K562 treated with DMSO at 1 percent for 48 hours (cell line): ENCODE data around the gene ARSK. TPM values are rescaled to one million over a fixed set of nuclear protein-coding genes. Genes with fewer than 3 reads are reported as not detected.

Experiments
- total RNA-seq: library from RNA; unstranded; fragments of 300-600 nt; gene quantifications from 2 replicates; pipeline ENCODE4 v1.2.3, GENCODE V29; 2022; ENCODE audit warnings: low replicate concordance; ENCODE audit errors: extremely low read depth

Gene ARSK
- total RNA-seq = not detected in 2 replicates

GRCh38 chr5:95554647-95555548 is at the start of gene ARSK, which contains the start of gene SKIC3:
TSS of gene ARSK (plus strand) at chr5:95555101. CDS start at chr5:95555279, 178 bp downstream.
TSS of gene SKIC3 (minus strand) at chr5:95554977. CDS start at chr5:95547150, 7,827 bp downstream.

DNA sequence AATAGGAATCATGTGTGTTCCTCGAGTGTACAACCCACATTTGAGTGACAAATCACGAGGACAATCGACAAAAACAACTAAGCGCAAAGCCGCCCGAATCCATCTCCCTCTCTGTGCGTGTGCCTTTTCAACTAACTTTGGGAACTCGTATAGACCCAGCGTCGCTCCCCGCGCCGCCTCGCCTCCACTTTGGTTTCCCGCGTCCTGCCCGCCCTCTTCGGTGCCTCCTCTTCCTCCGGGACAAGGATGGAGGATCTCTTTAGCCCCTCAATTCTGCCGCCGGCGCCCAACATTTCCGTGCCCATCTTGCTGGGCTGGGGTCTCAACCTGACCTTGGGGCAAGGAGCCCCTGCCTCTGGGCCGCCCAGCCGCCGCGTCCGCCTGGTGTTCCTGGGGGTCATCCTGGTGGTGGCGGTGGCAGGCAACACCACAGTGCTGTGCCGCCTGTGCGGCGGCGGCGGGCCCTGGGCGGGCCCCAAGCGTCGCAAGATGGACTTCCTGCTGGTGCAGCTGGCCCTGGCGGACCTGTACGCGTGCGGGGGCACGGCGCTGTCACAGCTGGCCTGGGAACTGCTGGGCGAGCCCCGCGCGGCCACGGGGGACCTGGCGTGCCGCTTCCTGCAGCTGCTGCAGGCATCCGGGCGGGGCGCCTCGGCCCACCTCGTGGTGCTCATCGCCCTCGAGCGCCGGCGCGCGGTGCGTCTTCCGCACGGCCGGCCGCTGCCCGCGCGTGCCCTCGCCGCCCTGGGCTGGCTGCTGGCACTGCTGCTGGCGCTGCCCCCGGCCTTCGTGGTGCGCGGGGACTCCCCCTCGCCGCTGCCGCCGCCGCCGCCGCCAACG is 65.3 kb downstream of the ARSK start, which contains the start of gene GPR150:
TSS of gene GPR150 (plus strand) at position 58 of the 840 bp plus-strand sequence. CDS start at position 247, 189 bp downstream.

DNA sequence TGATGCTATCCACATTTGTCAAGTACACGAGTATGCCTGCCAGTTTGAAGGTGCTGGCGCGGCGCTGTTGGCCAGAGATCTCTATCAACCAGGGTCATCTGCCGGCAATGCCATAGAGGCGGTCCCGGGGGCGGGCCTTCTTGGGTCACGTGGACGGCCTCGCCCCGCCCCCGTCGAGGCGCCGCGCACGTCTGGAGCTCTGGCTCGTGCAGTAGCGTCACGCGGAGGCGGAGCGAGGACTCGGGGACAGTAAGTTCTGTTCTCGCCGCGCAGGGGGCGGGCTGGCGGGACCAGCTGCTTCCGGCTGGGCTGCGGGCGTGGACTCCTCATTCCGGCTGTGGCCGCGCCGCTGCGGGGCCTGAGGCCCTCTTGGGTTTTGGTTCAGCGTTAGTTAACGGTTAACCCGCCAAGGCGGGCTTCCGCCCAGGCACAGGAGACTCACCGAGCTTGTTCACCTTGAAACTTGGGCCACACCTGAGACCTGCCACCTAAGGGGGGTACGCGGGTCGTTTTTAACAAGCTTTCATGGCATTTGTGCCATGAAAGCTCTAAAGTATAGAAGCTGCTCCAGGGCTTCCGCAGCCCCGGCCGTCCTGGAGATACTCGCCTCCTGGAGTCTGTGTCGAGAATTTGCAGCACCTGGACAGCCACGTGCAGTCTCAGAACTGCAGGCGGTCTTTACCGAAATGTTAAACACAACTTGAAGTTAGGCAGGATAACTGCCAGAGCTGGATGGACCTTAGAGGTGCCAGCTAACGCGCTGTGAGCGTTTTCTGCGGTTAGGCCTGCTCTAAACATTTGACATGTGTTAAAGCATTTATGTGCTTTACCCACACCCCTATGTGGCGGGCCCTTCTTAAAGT is 91.9 kb downstream of the ARSK start, which contains the start of gene RFESD:
TSS of gene RFESD (plus strand) at position 209 of the 863 bp plus-strand sequence. CDS start 5,495 bp downstream, outside the sequence.

Other genes starting within 250 kb of the ARSK start
- not detected in 2 replicates for gene FAM81B, start 163.7 kb upstream of the ARSK start, total RNA-seq
- gene SKIC3, start 124 bp upstream of the ARSK start, total RNA-seq = not detected in 2 replicates
- gene GPR150, start 65.0 kb downstream of the ARSK start, total RNA-seq = not detected in 2 replicates
- gene RFESD, start 91.7 kb downstream of the ARSK start, total RNA-seq = not detected in 2 replicates
- gene SPATA9, start 127.9 kb downstream of the ARSK start, total RNA-seq = not detected in 2 replicates
- gene RHOBTB3, start 176.2 kb downstream of the ARSK start, total RNA-seq = 1,301 TPM in 1 of 2 replicates, not detected in the other